Activated CD4-positive, CD25-positive, alpha-beta regulatory T cell (primary cell): ENCODE results near the gene EIF3K.

Experiments
- DNase-seq, 4 experiments: peaks; one replicate each; lab custom pipeline; 2025; lab: John Stamatoyannopoulos, UW

EIF3K gene

GRCh38 chr19:38684078-38684861 lies 65.3 kb downstream of the EIF3K start:
- DNase-seq, result peak in 1 of 4 experiments; percentile 9

DNA sequence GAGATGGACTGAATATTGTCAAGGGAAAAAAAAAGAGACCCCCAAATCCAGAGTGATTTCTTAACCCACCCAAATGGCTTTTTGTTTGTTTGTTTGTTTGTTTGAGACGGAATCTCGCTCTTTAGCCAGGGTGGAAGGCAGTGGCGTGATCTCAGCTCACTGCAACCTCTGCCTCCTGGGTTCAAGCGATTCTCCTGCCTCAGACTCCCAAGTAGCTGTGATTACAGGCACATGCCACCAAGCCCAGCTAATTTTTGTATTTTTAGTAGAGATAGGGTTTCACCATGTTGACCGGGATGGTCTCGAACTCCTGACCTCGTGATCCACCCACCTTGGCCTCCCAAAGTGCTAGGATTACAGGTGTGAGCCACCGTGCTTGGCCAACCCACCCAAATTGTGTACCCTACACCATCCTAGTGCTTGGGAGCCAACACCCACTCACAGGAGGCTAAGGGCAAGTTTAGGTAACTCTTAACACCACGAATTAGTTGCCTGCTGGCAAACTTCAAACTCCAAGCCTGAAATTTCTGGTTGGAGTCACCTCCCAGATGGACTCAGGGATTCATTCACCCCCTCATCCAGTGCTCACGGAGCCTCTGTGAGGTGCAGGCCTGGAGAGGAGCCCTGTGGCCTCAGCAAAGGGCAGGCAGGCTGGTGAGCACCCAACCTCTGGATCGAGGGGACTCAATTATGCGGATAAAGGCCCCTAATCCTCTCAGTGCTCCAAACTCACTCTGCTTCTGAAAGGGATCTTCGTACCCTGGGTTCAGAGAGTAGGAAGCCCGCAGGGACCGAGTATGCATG lies 66.1 kb downstream of the EIF3K start:
- DNase-seq, result no peak

GRCh38 chr19:38685666-38686529 lies 66.9 kb downstream of the EIF3K start:
- DNase-seq, result no peak

- DNase-seq, result no peak
These were observed 67.5 kb downstream of the EIF3K start for GRCh38 chr19:38686530-38686888.
